Spleen (tissue), 11 donors: Measurements from ENCODE around the gene HNRNPL. TPM values are rescaled to one million over a fixed set of nuclear protein-coding genes. Genes with fewer than 3 reads are reported as not detected.
"Not testable (repeated sequence)": the region's sequence is repeated elsewhere in the genome, so short reads cannot be mapped to it uniquely, and the experiment has no call there.

Source experiments
- DNase-seq: peaks from one replicate; pipeline ENCODE4 v3.0.0-alpha.2; 2020
- H3K27ac ChIP-seq, 8 donors: fragments of 200-600 bp; sonication (generic) in 7 of 8; 1 replicate in 4 of 8; 2 replicates in 4 of 8; pipeline versions ENCODE4 v1.5.0 to v1.8.0; 2016 to 2021; ENCODE audit warnings: inconsistent platforms in 4 of 8, mild to moderate bottlenecking in 4 of 8, moderate library complexity in 1 of 8
- H3K27me3 ChIP-seq, 7 donors: fragments of 200-600 bp; sonication (generic) in 6 of 7; replicated peaks in 1 of 7; 1 replicate in 4 of 7; 2 replicates in 3 of 7; pipeline versions ENCODE4 v1.5.0 to v1.8.0; 2016 to 2021; ENCODE audit warnings: inconsistent platforms in 3 of 7, mild to moderate bottlenecking in 1 of 7
- H3K36me3 ChIP-seq, 6 donors: fragments of 200-600 bp; sonication (generic) in 5 of 6; 1 replicate in 4 of 6; 2 replicates in 2 of 6; pipeline versions ENCODE4 v1.5.0 to v1.8.0; 2016 to 2021; ENCODE audit warnings: inconsistent platforms in 2 of 6
- H3K4me1 ChIP-seq, 6 donors: fragments of 200-600 bp; sonication (generic) in 5 of 6; 1 replicate in 3 of 6; 2 replicates in 3 of 6; pipeline versions ENCODE4 v1.5.0 to v1.8.0; 2016 to 2021; ENCODE audit warnings: inconsistent platforms in 3 of 6
- H3K4me3 ChIP-seq, 8 donors: fragments of 200-600 bp; sonication (generic) in 7 of 8; 1 replicate in 4 of 8; 2 replicates in 4 of 8; pipeline versions ENCODE4 v1.5.0 to v1.8.0; 2016 to 2021; ENCODE audit warnings: inconsistent platforms in 4 of 8, mild to moderate bottlenecking in 4 of 8, moderate library complexity in 2 of 8
- H3K9me3 ChIP-seq, 8 donors: fragments of 200-600 bp; sonication (generic) in 7 of 8; 1 replicate in 4 of 8; 2 replicates in 4 of 8; pipeline versions ENCODE4 v1.5.0 to v1.8.0; 2016 to 2021; ENCODE audit warnings: inconsistent platforms in 4 of 8
- CTCF ChIP-seq, 11 experiments: fragments of 200-600 bp in 7 of 11; fragments of 450-650 bp in 4 of 11; sonication (generic) in 4 of 11; IDR thresholded peaks in 8 of 11; conservative IDR thresholded peaks in 3 of 11; 1 replicate in 7 of 11; 2 replicates in 4 of 11; pipeline versions ENCODE4 v1.4.0 to v1.8.0; 2016 to 2021; ENCODE audit warnings: antibody characterized with exemption in 11 of 11, inconsistent platforms in 4 of 11, mild to moderate bottlenecking in 1 of 11
- POLR2A ChIP-seq, 3 donors: fragments of 450-650 bp; IDR thresholded peaks; one replicate each; pipeline ENCODE4 v1.5.1; 2017; ENCODE audit warnings: antibody characterized with exemption in 3 of 3, mild to moderate bottlenecking in 1 of 3
- POLR2AphosphoS5 ChIP-seq, 3 donors: sonication (generic); formaldehyde crosslinking; IDR thresholded peaks; one replicate each; pipeline ENCODE4 v1.5.1; 2017; ENCODE audit warnings: antibody characterized with exemption in 3 of 3
- whole genome bisulfite sequencing, 5 donors: extraction: QIAGEN DNeasy Blood & Tissue Kit in 3 of 5; methylation state at CpG; one replicate each; pipeline versions ENCODE4 v1.1.5 to v1.1.7; 2013 to 2018; 5-methylcytosine and 5-hydroxymethylcytosine counted together
- intact Hi-C: fragments of 100-400 bp; cut with DNase I; formaldehyde crosslinking; loops from one replicate; pipeline ENCODE4 v1.15.0; 2023; ENCODE audit warnings: low total_unique reads
- polyA plus RNA-seq, 3 donors: library from polyadenylated mRNA; stranded (reverse); fragments of 200-250 nt; gene quantifications; one replicate each; pipeline ENCODE4 v1.2.1, GENCODE V29; 2013
- total RNA-seq, 7 donors: library from RNA; depleted of rRNA in 3 of 7; stranded (reverse); fragments of >200 nt in 3 of 7; fragmentation: NEBNext Ultra II Directional in 4 of 7; extraction: Animal tissue kit (Norgen Biotek cat#: 25700) in 4 of 7; gene quantifications; one replicate each; pipeline versions ENCODE4 v1.1.0 to v1.2.1, GENCODE V29; 2016 to 2021
- donor health status: healthy with polysubstance abuse.
- donor health status: DM: no; HTN: no; CAD: no; lungs with moderate emphysema.
- donor health status: DM: no; HTN: no; CAD: no.
- donor health status: Bipolar disorder and iron deficiency.
- donor health status: healthy.
- donor health status: DM: no; HTN: no; CAD: no.
- donor health status: DM: yes; HTN: yes; CAD: no.

The HNRNPL gene
- total and polyA plus RNA-seq, 10 donors: 147 to 357 (median 222) TPM

- intact Hi-C loops: no loop called here
- TF ChIP-seq CTCF (IDR thresholded peaks at IDR 0.05 in 8 of 11, conservative IDR thresholded peaks at IDR 0.05 in 3 of 11) (peak in 9 of 11 experiments; percentile 36 to 63 (median 49)), POLR2A (IDR thresholded peaks at IDR 0.05) (no peak), POLR2AphosphoS5 (IDR thresholded peaks at IDR 0.05) (peak; percentile 66 to 82 (median 76))
Observed at GRCh38 chr19:38792250-38793111, 57.3 kb downstream of the HNRNPL start.

GRCh38 chr19:38791451-38792064 lies 58.2 kb downstream of the HNRNPL start:
- no CpG with 5 or more reads among the region's 40 CpGs for WGBS, 5 donors
- H3K36me3 ChIP-seq, DNase-seq, intact Hi-C loops, H3K27me3 ChIP-seq, H3K9me3 ChIP-seq: not testable (repeated sequence)
- Histone ChIP-seq H3K4me3 (peak overlapping the region in 2 of 8 donors; percentile 18 to 48), H3K27ac (peak overlapping the region in 2 of 8 donors; percentile 65 to 70), H3K4me1 (peaks cover 0 to 20% (median 10%) of the 10 kb centered on the region in 6 donors)

More at GRCh38 chr19:38792250-38793111, 57.3 kb downstream of the HNRNPL start:
- WGBS, 5 donors: 11 to 33% (median 11%) methylated on average over 18 to 65 of the region's 71 CpGs
- Histone ChIP-seq H3K27ac (peak overlapping the region in 7 of 8 donors; percentile 5 to 83 (median 70)), H3K27me3 (peaks cover 0 to 5% (median 0%) of the 10 kb centered on the region in 7 donors), H3K4me1 (peaks cover 0 to 20% (median 10%) of the 10 kb centered on the region in 6 donors), H3K36me3 (no peaks in the 10 kb centered on the region), H3K9me3 (no peaks in the 10 kb centered on the region), H3K4me3 (peak overlapping the region in 7 of 8 donors; percentile 13 to 67 (median 34))
- peak; percentile 92 for DNase-seq

- DNase-seq, H3K9me3 ChIP-seq, H3K27me3 ChIP-seq, intact Hi-C loops, H3K36me3 ChIP-seq: not testable (repeated sequence)
- 83 to 100% (median 86%) methylated on average over 2 to 18 of the region's 49 CpGs for WGBS, 5 donors
- Histone ChIP-seq H3K4me1 (peaks cover 0 to 20% (median 10%) of the 10 kb centered on the region in 6 donors), H3K27ac (peak overlapping the region in 2 of 8 donors; percentile 65 to 70), H3K4me3 (peak overlapping the region in 2 of 8 donors; percentile 18 to 48)
Observed at GRCh38 chr19:38790507-38791403, 59.0 kb downstream of the HNRNPL start.

- TF ChIP-seq POLR2A (IDR thresholded peaks at IDR 0.05): no peak
- TF ChIP-seq CTCF (IDR thresholded peaks at IDR 0.05 in 8 of 11, conservative IDR thresholded peaks at IDR 0.05 in 3 of 11): no peak
- TF ChIP-seq POLR2AphosphoS5 (IDR thresholded peaks at IDR 0.05): no peak
- 83 to 92% (median 87%) methylated on average over 8 to 13 of the region's 17 CpGs for WGBS, 5 donors
- H3K27ac ChIP-seq: peak within 1 kb of the TSS in 1 of 8 donors; percentile 24
Observed at GRCh38 chr19:38788478-38789243, 61.1 kb downstream of the HNRNPL start, which contains the start of gene LGALS7B. Gene LGALS7B (plus strand): TSS chr19:38789200. CDS start chr19:38789227, 27 bp downstream.

More at GRCh38 chr19:38788478-38789243, 61.1 kb downstream of the HNRNPL start, which contains the start of gene LGALS7B:
- Histone ChIP-seq H3K4me1 (peaks cover 0 to 15% (median 10%) of the 10 kb centered on the region in 6 donors), H3K27me3 (peaks cover 0 to 5% (median 0%) of the 10 kb centered on the region in 7 donors), H3K36me3 (no peaks in the 10 kb centered on the region), H3K9me3 (no peaks in the 10 kb centered on the region), H3K4me3 (no peak within 1 kb of the TSS)
- DNase-seq: no peak
- intact Hi-C loops: no loop called here
